B cell (primary cell): ENCODE data around the gene KIF16B.

ENCODE experiments used
- CTCF ChIP-seq: fragments of 200-600 bp; IDR thresholded peaks from one replicate; pipeline ENCODE4 v1.8.0; 2022; ENCODE audit warnings: antibody characterized with exemption, mild to moderate bottlenecking
- EZH2 ChIP-seq: IDR thresholded peaks from 2 replicates; pipeline ENCODE4 v1.6.1; 2012; ENCODE audit warnings: borderline replicate concordance, low read depth, mild to moderate bottlenecking, moderate library complexity, low read length; ENCODE audit not compliant: insufficient read depth, poor library complexity, severe bottlenecking

DNA sequence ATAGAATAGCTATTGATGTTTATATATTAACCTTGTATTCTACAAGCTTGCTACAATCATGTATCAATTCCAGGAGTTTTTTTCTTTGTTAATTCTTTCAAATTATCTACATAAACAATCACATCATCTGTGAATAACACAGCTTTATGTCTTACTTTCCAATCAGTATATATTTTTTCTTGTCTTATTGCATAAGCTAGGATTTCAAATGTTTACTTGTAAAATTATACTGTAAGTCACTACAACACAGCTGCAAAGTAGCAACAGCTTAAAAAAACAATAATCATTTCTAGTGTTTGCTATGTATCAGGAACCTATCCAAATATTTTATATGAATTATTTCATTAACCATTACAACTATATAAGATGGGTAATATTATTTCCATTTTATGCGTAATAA is 270.4 kb downstream of the KIF16B start:
- TF ChIP-seq CTCF (no peak), EZH2 (no peak)
